ENCODE measurements around the gene SLC35B2.

DNA sequence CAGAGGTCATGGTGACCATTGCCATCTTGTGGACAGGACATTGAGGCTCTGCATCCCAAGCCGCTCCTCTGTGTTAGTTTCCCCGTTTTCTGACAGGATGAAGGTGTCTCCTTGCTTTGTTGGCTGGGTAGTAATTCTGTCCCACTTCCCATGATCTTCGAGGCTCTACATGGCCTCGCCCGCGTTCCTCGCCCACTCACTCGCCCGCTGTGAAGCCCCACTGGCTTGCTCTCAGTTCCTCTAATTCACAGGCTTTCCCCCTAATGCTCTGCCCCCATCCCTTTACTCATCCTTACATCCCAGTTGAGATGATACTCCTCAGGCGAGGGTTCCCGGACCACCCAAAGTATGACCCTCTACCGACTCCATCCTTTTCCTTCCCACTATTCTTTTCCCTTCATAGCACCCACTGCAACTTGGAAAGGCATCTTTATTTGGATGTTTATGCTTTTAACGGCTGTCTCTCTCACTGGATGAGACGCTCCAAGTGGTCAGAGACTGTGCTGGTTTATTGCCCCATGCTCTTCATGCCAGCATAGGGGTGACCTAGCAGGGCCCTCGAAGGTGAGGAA is 511 bp upstream of the SLC35B2 start:
- no peak for TF ChIP-seq CTCF (IDR thresholded peaks at IDR 0.05)
- no peak for TF ChIP-seq POLR2A (IDR thresholded peaks at IDR 0.05)
- TF ChIP-seq POLR2AphosphoS5 (IDR thresholded peaks at IDR 0.05) = no peak
- no peak for TF ChIP-seq EP300 (IDR thresholded peaks at IDR 0.05)
